Heart left ventricle (tissue), 16 donors: ENCODE measurements around the gene LY86. TPM values are rescaled to one million over a fixed set of nuclear protein-coding genes. Genes with fewer than 3 reads are reported as not detected.

Experiments
- ATAC-seq, 4 donors: fragments of 200-7000 bp; cut with Tn5 transposase; one replicate each; pipeline ENCODE4 v1.9.1; 2020 to 2022; ENCODE audit warnings: moderate library complexity in 4 of 4, mild to moderate bottlenecking in 3 of 4, moderate number of reproducible peaks in 1 of 4
- DNase-seq, 5 donors: peaks; one replicate each; pipeline ENCODE4 v3.0.0-alpha.2; 2020
- H3K27ac ChIP-seq, 12 donors: fragments of 200-600 bp; sonication (generic) in 4 of 12; one replicate each; pipeline versions ENCODE4 v1.5.0 to v1.8.0; 2016 to 2022; ENCODE audit warnings: mild to moderate bottlenecking in 2 of 12
- H3K27me3 ChIP-seq, 9 donors: fragments of 200-600 bp; sonication (generic) in 2 of 9; one replicate each; pipeline versions ENCODE4 v1.5.1 to v1.8.0; 2016 to 2022; ENCODE audit warnings: mild to moderate bottlenecking in 3 of 9
- H3K36me3 ChIP-seq, 9 donors: fragments of 200-600 bp; sonication (generic) in 2 of 9; one replicate each; pipeline versions ENCODE4 v1.5.0 to v1.8.0; 2018 to 2022; ENCODE audit warnings: mild to moderate bottlenecking in 2 of 9
- H3K4me1 ChIP-seq, 12 donors: fragments of 200-600 bp; sonication (generic) in 4 of 12; one replicate each; pipeline versions ENCODE4 v1.5.0 to v1.8.0; 2016 to 2022; ENCODE audit warnings: mild to moderate bottlenecking in 3 of 12
- H3K4me3 ChIP-seq, 12 donors: fragments of 200-600 bp; sonication (generic) in 4 of 12; one replicate each; pipeline versions ENCODE4 v1.5.0 to v1.8.0; 2017 to 2022; ENCODE audit warnings: mild to moderate bottlenecking in 9 of 12, moderate library complexity in 4 of 12
- H3K9me3 ChIP-seq, 12 donors: fragments of 200-600 bp; sonication (generic) in 4 of 12; one replicate each; pipeline versions ENCODE4 v1.5.0 to v1.8.0; 2016 to 2022; ENCODE audit warnings: mild to moderate bottlenecking in 1 of 12
- POLR2A ChIP-seq, 2 donors: fragments of 450-650 bp; IDR thresholded peaks; one replicate each; pipeline ENCODE4 v1.6.1; 2017; ENCODE audit warnings: antibody characterized with exemption in 2 of 2, mild to moderate bottlenecking in 2 of 2, moderate library complexity in 2 of 2
- WGBS, 4 donors: extraction: QIAGEN DNeasy Blood & Tissue Kit in 2 of 4; methylation state at CpG; one replicate each; pipeline versions ENCODE4 v1.1.5 to v1.1.7; 2013 to 2018; 5-methylcytosine and 5-hydroxymethylcytosine counted together
- intact Hi-C, 10 donors: fragments of 100-400 bp; cut with DNase I; formaldehyde crosslinking; loops; one replicate each; pipeline versions ENCODE4 v1.11.1 to v1.14.2; 2022
- polyA plus RNA-seq, 2 donors: library from polyadenylated mRNA; stranded (reverse); fragments of 200-250 nt; gene quantifications; one replicate each; pipeline ENCODE4 v1.2.3, GENCODE V29; 2013
- total RNA-seq, 9 donors: library from RNA; depleted of rRNA in 2 of 9; stranded (reverse); fragments of >200 nt in 2 of 9; fragmentation: NEBNext Ultra II Directional in 3 of 9; extraction: Animal tissue kit (Norgen Biotek cat#: 25700) in 3 of 9; gene quantifications; one replicate each; pipeline versions ENCODE4 v1.1.0 to v1.2.4, GENCODE V29; 2016 to 2023
- TF ChIP-seq, protein P1 (sequence below), 12 donors: fragments of 200-600 bp; sonication (generic) in 4 of 12; IDR thresholded peaks; one replicate each; pipeline versions ENCODE4 v1.5.0 to v1.8.0; 2018 to 2022; ENCODE audit warnings: antibody characterized with exemption in 12 of 12, mild to moderate bottlenecking in 5 of 12
- donor health status: ischemic (EF 13 %, LVEDD 7.1; RV severe dilation, severe dysfunction).
- donor health status: healthy with polysubstance abuse.
- donor health status: DM: no; HTN: yes; CAD: no.
- donor health status: DM: no; HTN: no; CAD: no.
- donor health status: ischemic (EF 25% LVEDD 6.9; RV normal size, moderate dysfunction).
- donor health status: ischemic (EF 25% LVEDD 5.7; RV mildly dilated, moderate dysfunction).
- donor health status: healthy.
- donor health status: DM: yes; HTN: yes; CAD: no.
- donor health status: ischemic (EF 35%, LVEDD 5.7; RV mildly dilated, moderate dysfunction).
- donor health status: nonischemic (EF 11% LVEDD 7.7; RV severe dilation, severe dysfunction).
- donor health status: DM: yes; HTN: yes; CAD: no.
- donor health status: PGD.
- donor health status: ischemic (EF 29% LVEDD 5.4; RV normal size, mild dysfunction).
- donor health status: nonischemic (EF 23%, LVEDD 6.1; RV moderate dilation, normal function).

The LY86 gene
- total and polyA plus RNA-seq, 11 donors = 0.23 to 13.4 (median 0.75) TPM

DNA sequence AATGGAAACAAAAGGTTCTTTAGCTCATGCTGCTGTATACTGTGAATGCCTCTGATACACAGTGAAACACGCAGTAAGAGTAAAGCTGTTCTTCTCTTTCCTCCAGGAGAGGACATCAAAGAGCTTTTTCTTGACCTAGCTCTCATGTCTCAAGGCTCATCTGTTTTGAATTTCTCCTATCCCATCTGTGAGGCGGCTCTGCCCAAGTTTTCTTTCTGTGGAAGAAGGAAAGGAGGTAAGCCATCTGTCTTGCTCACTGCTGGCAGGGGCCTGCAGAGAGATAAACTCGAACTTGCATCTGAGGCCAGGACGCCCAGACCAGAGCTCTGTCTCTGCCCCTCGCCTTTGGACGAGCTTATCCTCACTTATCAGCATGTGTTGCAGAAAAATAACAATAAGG is 37.7 kb downstream of the LY86 start:
- H3K36me3 ChIP-seq = peaks cover 0 to 7% (median 0%) of the 10 kb centered on the region in 9 donors
- peak overlapping the region in 1 of 12 donors; percentile 40 for H3K27ac ChIP-seq
- intact Hi-C loops = no loop called here
- H3K4me3 ChIP-seq = no peak overlapping the region
- DNase-seq (no peak), ATAC-seq (no peak)
- peaks cover 0 to 33% (median 8%) of the 10 kb centered on the region in 12 donors for H3K4me1 ChIP-seq
- H3K27me3 ChIP-seq = no peaks in the 10 kb centered on the region
- 79 to 83% (median 81%) methylated on average over 6 of the region's 6 CpGs for WGBS, 4 donors
- TF ChIP-seq, protein P1, sequence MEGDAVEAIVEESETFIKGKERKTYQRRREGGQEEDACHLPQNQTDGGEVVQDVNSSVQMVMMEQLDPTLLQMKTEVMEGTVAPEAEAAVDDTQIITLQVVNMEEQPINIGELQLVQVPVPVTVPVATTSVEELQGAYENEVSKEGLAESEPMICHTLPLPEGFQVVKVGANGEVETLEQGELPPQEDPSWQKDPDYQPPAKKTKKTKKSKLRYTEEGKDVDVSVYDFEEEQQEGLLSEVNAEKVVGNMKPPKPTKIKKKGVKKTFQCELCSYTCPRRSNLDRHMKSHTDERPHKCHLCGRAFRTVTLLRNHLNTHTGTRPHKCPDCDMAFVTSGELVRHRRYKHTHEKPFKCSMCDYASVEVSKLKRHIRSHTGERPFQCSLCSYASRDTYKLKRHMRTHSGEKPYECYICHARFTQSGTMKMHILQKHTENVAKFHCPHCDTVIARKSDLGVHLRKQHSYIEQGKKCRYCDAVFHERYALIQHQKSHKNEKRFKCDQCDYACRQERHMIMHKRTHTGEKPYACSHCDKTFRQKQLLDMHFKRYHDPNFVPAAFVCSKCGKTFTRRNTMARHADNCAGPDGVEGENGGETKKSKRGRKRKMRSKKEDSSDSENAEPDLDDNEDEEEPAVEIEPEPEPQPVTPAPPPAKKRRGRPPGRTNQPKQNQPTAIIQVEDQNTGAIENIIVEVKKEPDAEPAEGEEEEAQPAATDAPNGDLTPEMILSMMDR (IDR thresholded peaks at IDR 0.05) = no peak
- no peak for TF ChIP-seq POLR2A (IDR thresholded peaks at IDR 0.05)
- H3K9me3 ChIP-seq = no peaks in the 10 kb centered on the region

DNA sequence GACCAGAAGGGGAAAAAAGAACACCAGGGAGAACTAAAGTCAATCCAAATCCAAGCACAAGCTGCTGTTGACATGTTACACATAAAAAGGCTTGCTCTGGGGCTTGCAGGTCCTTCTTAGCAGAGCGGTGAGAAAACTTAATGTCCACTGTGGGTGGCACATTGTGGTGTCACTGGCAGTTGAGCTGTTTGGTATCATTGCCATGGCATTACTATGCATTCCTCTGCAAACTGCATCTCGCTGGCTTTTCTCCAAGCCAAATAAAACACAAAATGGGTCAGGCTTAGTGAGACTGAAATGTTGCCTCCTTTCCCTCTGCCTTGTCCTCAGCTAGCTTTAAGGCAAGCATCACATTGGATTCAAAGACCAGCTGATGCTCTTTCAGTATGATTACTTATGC is 40.9 kb downstream of the LY86 start:
- ATAC-seq = no peak
- TF ChIP-seq, protein P1 (IDR thresholded peaks at IDR 0.05) = no peak
- TF ChIP-seq POLR2A (IDR thresholded peaks at IDR 0.05) = no peak
- no peak overlapping the region for H3K27ac ChIP-seq
- no peaks in the 10 kb centered on the region for H3K27me3 ChIP-seq
- no peak for DNase-seq
- no peaks in the 10 kb centered on the region for H3K9me3 ChIP-seq
- intact Hi-C loops = no loop called here
- peaks cover 0 to 19% (median 0%) of the 10 kb centered on the region in 12 donors for H3K4me1 ChIP-seq
- peaks cover 0 to 7% (median 0%) of the 10 kb centered on the region in 9 donors for H3K36me3 ChIP-seq
- H3K4me3 ChIP-seq = no peak overlapping the region
- 72 to 96% (median 81%) methylated on average over 2 of the region's 2 CpGs for WGBS, 4 donors

DNA sequence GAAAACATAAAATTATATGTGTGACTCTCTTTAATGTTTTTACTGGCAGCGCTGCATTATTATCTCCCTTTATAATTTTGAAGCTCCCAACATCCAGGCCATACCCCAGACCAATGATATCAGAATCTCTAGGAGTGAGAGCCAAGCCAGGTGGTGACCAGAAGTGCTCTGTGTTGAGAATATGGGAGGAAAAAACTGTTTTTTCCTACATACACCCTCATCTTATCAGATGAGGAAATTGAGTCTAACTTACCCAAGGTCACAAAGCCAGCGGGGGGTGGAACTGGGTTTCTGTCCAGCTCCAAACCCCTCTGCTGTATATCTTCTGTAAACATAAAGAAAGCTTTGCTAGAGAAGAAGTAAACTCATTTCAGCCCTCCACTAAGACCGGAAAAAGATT is 42.5 kb downstream of the LY86 start:
- H3K4me1 ChIP-seq = peaks cover 0 to 15% (median 0%) of the 10 kb centered on the region in 12 donors
- TF ChIP-seq, protein P1 (IDR thresholded peaks at IDR 0.05) = no peak
- TF ChIP-seq POLR2A (IDR thresholded peaks at IDR 0.05) = no peak
- H3K27ac ChIP-seq = no peak overlapping the region
- H3K27me3 ChIP-seq = no peaks in the 10 kb centered on the region
- no peak overlapping the region for H3K4me3 ChIP-seq
- H3K36me3 ChIP-seq = peaks cover 0 to 7% (median 0%) of the 10 kb centered on the region in 9 donors
- ATAC-seq (no peak), DNase-seq (no peak)
- H3K9me3 ChIP-seq = no peaks in the 10 kb centered on the region
- 69 to 90% (median 81%) methylated on average over 3 of the region's 3 CpGs for WGBS, 4 donors
- intact Hi-C loops = no loop called here

DNA sequence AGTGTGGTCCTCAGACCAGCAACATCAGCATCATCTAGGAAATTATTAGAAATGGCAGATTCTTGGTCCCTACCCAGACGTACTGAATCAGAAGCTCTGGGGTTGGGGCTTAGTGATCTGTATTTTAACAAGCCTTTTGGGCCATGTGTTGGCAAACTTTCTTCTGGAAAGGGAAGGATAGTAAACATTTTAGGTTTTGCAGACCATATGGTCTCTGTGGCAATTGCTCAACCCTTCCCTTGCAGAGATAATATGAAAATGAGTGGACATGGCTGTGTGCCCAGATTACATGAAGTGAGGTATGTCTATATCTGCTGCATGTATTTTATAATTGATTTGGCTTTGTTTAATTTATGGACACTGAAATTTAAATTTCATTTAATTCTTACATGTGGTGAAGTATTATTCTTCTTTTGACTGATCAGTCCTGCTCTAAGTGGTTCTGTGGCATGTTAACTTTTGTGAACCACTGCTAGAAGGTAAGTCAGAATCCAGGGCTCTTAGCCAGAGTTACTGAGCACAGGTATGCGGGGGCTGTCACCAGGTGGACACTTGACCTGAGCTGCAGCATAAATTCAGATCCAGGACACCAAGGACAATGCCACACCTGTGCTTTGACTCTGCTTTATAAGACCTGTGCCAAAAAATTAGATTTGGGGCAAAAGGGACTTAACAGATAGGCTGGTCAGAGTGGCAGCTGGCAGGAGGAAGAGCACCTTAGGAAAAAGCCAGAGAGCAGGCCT is 43.2 kb downstream of the LY86 start:
- WGBS, 4 donors = 56 to 88% (median 71%) methylated on average over 2 of the region's 2 CpGs
- Histone ChIP-seq H3K4me3 (no peak overlapping the region), H3K36me3 (peaks cover 0 to 7% (median 0%) of the 10 kb centered on the region in 9 donors), H3K27ac (no peak overlapping the region), H3K4me1 (peaks cover 0 to 9% (median 0%) of the 10 kb centered on the region in 12 donors), H3K27me3 (no peaks in the 10 kb centered on the region), H3K9me3 (no peaks in the 10 kb centered on the region)
- intact Hi-C loops = no loop called here
- ATAC-seq (no peak), DNase-seq (no peak)
- TF ChIP-seq POLR2A (IDR thresholded peaks at IDR 0.05) = no peak
- TF ChIP-seq, protein P1 (IDR thresholded peaks at IDR 0.05) = no peak
